Astrocyte of the spinal cord (primary cell): ENCODE data around the gene ADCY3.
A peak's percentile ranks its signal among the peaks of the same experiment; 100 is the strongest.

Experiments
- DNase-seq: peaks from one replicate; pipeline ENCODE4 v3.0.0; 2011; ENCODE audit warnings: low read depth, low spot score
- H3K4me3 ChIP-seq: 2 replicates; pipeline ENCODE4 v1.5.1; 2011; ENCODE audit warnings: low read depth, mild to moderate bottlenecking, low read length, moderate library complexity
- CTCF ChIP-seq: IDR thresholded peaks from 2 replicates; pipeline ENCODE4 v1.5.1; 2012; ENCODE audit warnings: low read depth, mild to moderate bottlenecking, low read length, inconsistent platforms
- in situ Hi-C: cut with HindIII; loops from 2 replicates; pipeline ENCODE4 v1.10.0; 2017; ENCODE audit warnings: low sequenced_read_pairs

ADCY3 gene

GRCh38 chr2:24912523-24912922 is 7.5 kb downstream of the ADCY3 start:
- no peak overlapping the region for H3K4me3 ChIP-seq
- no peak for DNase-seq
- no peak for TF ChIP-seq CTCF
- in situ Hi-C loops, result no loop called here

GRCh38 chr2:24910245-24910644 is 9.8 kb downstream of the ADCY3 start:
- DNase-seq, result no peak
- H3K4me3 ChIP-seq, result no peak overlapping the region
- in situ Hi-C loops, result no loop called here
- no peak for TF ChIP-seq CTCF

GRCh38 chr2:24909555-24910177 is 10.4 kb downstream of the ADCY3 start:
- in situ Hi-C loops, result no loop called here

GRCh38 chr2:24908461-24908901 is 11.6 kb downstream of the ADCY3 start:
- no peak for DNase-seq
- in situ Hi-C loops, result no loop called here

More at GRCh38 chr2:24909555-24910177, 10.4 kb downstream of the ADCY3 start:
- DNase-seq, result peak; percentile 58
- TF ChIP-seq CTCF, result no peak
- H3K4me3 ChIP-seq, result no peak overlapping the region

GRCh38 chr2:24907116-24907515 is 12.9 kb downstream of the ADCY3 start:
- no peak for TF ChIP-seq CTCF
- in situ Hi-C loops, result no loop called here
- H3K4me3 ChIP-seq, result no peak overlapping the region
- no peak for DNase-seq

More at GRCh38 chr2:24908461-24908901, 11.6 kb downstream of the ADCY3 start:
- no peak for TF ChIP-seq CTCF
- H3K4me3 ChIP-seq, result no peak overlapping the region

- TF ChIP-seq CTCF, result no peak
- DNase-seq, result no peak
- in situ Hi-C loops, result no loop called here
- no peak overlapping the region for H3K4me3 ChIP-seq
These were observed 13.6 kb downstream of the ADCY3 start for GRCh38 chr2:24906466-24906865.
